HepG2 (cell line): ENCODE results near the gene TMEM185B. TPM values are rescaled to one million over a fixed set of nuclear protein-coding genes. Genes with fewer than 3 reads are reported as not detected.
A peak's percentile ranks its signal among the peaks of the same experiment; 100 is the strongest.

Experiments used
- BHLHE40 ChIP-seq: IDR thresholded peaks from 2 replicates; pipeline ENCODE4 v1.6.1; 2011; ENCODE audit warnings: low read length, improper control_type of control experiment
- CEBPG ChIP-seq: IDR thresholded peaks from 2 replicates; pipeline ENCODE4 v1.6.1; 2016
- EED ChIP-seq: sonication (generic); formaldehyde crosslinking; IDR thresholded peaks from 2 replicates; pipeline ENCODE4 v1.5.0; 2020; ENCODE audit warnings: mild to moderate bottlenecking, missing genetic modification reagents
- HNRNPH1 ChIP-seq: fragments of 200-400 bp; formaldehyde crosslinking; optimal IDR thresholded peaks from 2 replicates; pipeline ENCODE3; 2017; ENCODE audit warnings: mild to moderate bottlenecking, low read depth, low read length
- JARID2 ChIP-seq: sonication (generic); formaldehyde crosslinking; IDR thresholded peaks from 2 replicates; pipeline ENCODE4 v1.8.1; 2023; ENCODE audit warnings: missing genetic modification reagents, inconsistent platforms; ENCODE audit not compliant: insufficient replicate concordance
- NR2F6 ChIP-seq, 2 experiments: IDR thresholded peaks; 2 replicates each; pipeline ENCODE4 v1.6.1; 2016; ENCODE audit warnings: antibody characterized with exemption in 1 of 2, mild to moderate bottlenecking in 1 of 2
- RFXAP ChIP-seq: sonication (generic); formaldehyde crosslinking; IDR thresholded peaks from 2 replicates; pipeline ENCODE4 v1.4.0; 2020; ENCODE audit warnings: missing genetic modification reagents, borderline replicate concordance
- SAFB2 ChIP-seq: sonication (generic); formaldehyde crosslinking; IDR thresholded peaks from 2 replicates; pipeline ENCODE4 v1.5.1; 2020; ENCODE audit warnings: missing genetic modification reagents, low read depth, mild to moderate bottlenecking, borderline replicate concordance
- SMAD1 ChIP-seq: sonication (generic); formaldehyde crosslinking; IDR thresholded peaks from 2 replicates; pipeline ENCODE4 v1.4.0; 2020; ENCODE audit warnings: missing genetic modification reagents, low read depth, mild to moderate bottlenecking, borderline replicate concordance
- XBP1 ChIP-seq: sonication (generic); formaldehyde crosslinking; IDR thresholded peaks from 2 replicates; pipeline ENCODE4 v1.5.0; 2020; ENCODE audit warnings: missing genetic modification reagents
- ZFP82 ChIP-seq: sonication (generic); formaldehyde crosslinking; IDR thresholded peaks from 2 replicates; pipeline ENCODE4 v1.5.1; 2020; ENCODE audit warnings: mild to moderate bottlenecking, missing genetic modification reagents, borderline replicate concordance
- ZNF101 ChIP-seq: sonication (generic); formaldehyde crosslinking; IDR thresholded peaks from 2 replicates; pipeline ENCODE4 v1.4.0; 2020; ENCODE audit warnings: mild to moderate bottlenecking, low read depth, missing genetic modification reagents, borderline replicate concordance
- ZNF446 ChIP-seq: sonication (generic); formaldehyde crosslinking; IDR thresholded peaks from 2 replicates; pipeline ENCODE4 v1.5.0; 2020; ENCODE audit warnings: mild to moderate bottlenecking, missing genetic modification reagents
- ZNF562 ChIP-seq: sonication (generic); formaldehyde crosslinking; IDR thresholded peaks from 2 replicates; pipeline ENCODE4 v1.8.0; 2022; ENCODE audit warnings: missing genetic modification reagents, borderline replicate concordance
- polyA plus RNA-seq, 8 experiments: library from polyadenylated mRNA; depleted of rRNA in 3 of 8; stranded (reverse) in 7 of 8; unstranded in 1 of 8; fragments of >200 nt; fragmentation: Illumina TruSeq in 4 of 8; extraction: Trizol in 4 of 8; gene quantifications; 2 replicates each; pipeline versions ENCODE4 v1.2.1 to v1.2.3, GENCODE V29; 2011 to 2016; ENCODE audit warnings: low read depth in 4 of 8, missing spikeins in 1 of 8, mixed read lengths in 1 of 8; ENCODE audit not compliant: insufficient read depth in 1 of 8
- total RNA-seq, 5 experiments: library from RNA; depleted of rRNA; stranded (reverse); fragments of >200 nt; fragmentation: Illumina TruSeq; extraction: Trizol; gene quantifications; 2 replicates each; pipeline ENCODE4 v1.2.3, GENCODE V29; 2016; ENCODE audit warnings: low read depth in 1 of 5
- TF ChIP-seq, protein P1 (sequence below), 2 experiments: sonication (generic) in 1 of 2; formaldehyde crosslinking in 1 of 2; IDR thresholded peaks; 2 replicates each; pipeline versions ENCODE4 v1.6.1 to v1.9.0; 2014 to 2022; ENCODE audit warnings: antibody characterized with exemption in 1 of 2, borderline replicate concordance in 1 of 2, inconsistent platforms in 1 of 2, low read depth in 1 of 2, missing genetic modification reagents in 1 of 2
- TF ChIP-seq, protein P2 (sequence below): sonication (generic); formaldehyde crosslinking; IDR thresholded peaks from 2 replicates; pipeline ENCODE4 v1.4.0; 2020; ENCODE audit warnings: mild to moderate bottlenecking, missing genetic modification reagents, borderline replicate concordance
- TF ChIP-seq, protein P3 (sequence below): sonication (generic); formaldehyde crosslinking; IDR thresholded peaks from 2 replicates; pipeline ENCODE4 v1.5.1; 2020; ENCODE audit warnings: missing genetic modification reagents, mild to moderate bottlenecking, borderline replicate concordance

The TMEM185B gene
- total and polyA plus RNA-seq, 2 of the 13 experiments (the other 11 are each of a cell fraction or from before 2014, with no cell fraction given): 5.6 to 7.0 TPM

DNA sequence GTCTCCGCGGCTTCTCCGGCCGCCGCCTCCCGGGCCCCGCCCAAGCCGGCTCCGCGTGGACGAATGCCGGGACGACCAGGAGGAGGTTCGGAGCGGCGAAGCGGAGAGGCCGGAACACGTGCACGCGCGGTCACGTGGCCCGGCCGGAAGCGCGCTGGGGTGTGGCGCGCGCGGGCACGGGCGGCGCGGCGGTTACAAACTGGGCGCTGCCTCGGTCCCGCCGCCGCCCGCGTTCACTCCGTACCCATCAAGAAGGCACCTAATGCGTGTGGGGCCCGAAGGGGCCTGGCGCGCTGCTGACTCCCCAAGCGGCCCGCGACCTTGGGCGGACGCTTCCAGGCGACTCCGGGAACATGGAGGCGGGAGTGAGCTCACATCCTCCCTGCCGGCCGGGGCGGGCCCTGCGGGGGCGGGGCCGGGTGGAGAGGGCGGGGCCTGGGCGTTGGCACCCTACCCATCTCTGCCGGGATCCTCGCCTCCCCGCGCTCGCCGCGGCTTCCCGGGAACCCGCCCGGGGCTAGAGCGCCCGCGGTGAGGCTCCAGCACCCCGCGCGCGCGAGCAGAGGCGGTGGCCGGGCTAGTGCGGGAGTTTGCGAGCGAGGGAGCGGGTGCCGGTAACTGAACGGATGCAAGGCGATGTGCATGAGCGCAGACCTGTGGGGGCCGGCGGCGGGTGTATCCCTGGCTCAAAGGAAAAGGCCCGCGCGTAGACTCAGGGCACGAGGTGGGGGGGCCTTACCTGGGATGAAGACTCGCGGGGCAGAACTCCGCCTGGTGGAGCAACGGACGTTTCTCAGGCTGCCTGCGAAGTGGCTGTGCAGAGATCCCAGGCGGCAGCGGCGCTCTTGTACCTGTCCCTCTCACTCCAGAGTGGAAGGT, at the start of gene TMEM185B (continued):
- 0 out of 2 replicates have a peak, but pooled peaks have one; percentile 27 for TF ChIP-seq BHLHE40
- TF ChIP-seq ZNF101 (CRISPR knock-in tag): no peak
- TF ChIP-seq, protein P1, sequence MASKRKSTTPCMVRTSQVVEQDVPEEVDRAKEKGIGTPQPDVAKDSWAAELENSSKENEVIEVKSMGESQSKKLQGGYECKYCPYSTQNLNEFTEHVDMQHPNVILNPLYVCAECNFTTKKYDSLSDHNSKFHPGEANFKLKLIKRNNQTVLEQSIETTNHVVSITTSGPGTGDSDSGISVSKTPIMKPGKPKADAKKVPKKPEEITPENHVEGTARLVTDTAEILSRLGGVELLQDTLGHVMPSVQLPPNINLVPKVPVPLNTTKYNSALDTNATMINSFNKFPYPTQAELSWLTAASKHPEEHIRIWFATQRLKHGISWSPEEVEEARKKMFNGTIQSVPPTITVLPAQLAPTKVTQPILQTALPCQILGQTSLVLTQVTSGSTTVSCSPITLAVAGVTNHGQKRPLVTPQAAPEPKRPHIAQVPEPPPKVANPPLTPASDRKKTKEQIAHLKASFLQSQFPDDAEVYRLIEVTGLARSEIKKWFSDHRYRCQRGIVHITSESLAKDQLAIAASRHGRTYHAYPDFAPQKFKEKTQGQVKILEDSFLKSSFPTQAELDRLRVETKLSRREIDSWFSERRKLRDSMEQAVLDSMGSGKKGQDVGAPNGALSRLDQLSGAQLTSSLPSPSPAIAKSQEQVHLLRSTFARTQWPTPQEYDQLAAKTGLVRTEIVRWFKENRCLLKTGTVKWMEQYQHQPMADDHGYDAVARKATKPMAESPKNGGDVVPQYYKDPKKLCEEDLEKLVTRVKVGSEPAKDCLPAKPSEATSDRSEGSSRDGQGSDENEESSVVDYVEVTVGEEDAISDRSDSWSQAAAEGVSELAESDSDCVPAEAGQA (IDR thresholded peaks at IDR 0.05; ENCODE audit: low read depth): peak; percentile 62
- TF ChIP-seq, protein P1 (CRISPR knock-in tag; IDR thresholded peaks at IDR 0.05; ENCODE audit: borderline replicate concordance): no peak
- TF ChIP-seq HNRNPH1: no peak
- no peak for TF ChIP-seq XBP1
- no peak for TF ChIP-seq ZNF562 (CRISPR knock-in tag)
- no peak for TF ChIP-seq JARID2 (CRISPR knock-in tag)
- TF ChIP-seq, protein P2, sequence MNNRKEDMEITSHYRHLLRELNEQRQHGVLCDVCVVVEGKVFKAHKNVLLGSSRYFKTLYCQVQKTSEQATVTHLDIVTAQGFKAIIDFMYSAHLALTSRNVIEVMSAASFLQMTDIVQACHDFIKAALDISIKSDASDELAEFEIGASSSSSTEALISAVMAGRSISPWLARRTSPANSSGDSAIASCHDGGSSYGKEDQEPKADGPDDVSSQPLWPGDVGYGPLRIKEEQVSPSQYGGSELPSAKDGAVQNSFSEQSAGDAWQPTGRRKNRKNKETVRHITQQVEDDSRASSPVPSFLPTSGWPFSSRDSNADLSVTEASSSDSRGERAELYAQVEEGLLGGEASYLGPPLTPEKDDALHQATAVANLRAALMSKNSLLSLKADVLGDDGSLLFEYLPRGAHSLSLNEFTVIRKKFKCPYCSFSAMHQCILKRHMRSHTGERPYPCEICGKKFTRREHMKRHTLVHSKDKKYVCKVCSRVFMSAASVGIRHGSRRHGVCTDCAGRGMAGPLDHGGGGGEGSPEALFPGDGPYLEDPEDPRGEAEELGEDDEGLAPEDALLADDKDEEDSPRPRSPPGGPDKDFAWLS: no peak
- TF ChIP-seq NR2F6 (IDR thresholded peaks at IDR 0.05): no peak
- TF ChIP-seq NR2F6 (CRISPR knock-in tag; IDR thresholded peaks at IDR 0.05): no peak; the same call in 1 of the 2 replicates
- TF ChIP-seq CEBPG (CRISPR knock-in tag): no peak
- TF ChIP-seq SMAD1 (CRISPR knock-in tag): no peak
- no peak for TF ChIP-seq ZFP82 (CRISPR knock-in tag)
- TF ChIP-seq EED: peak; percentile 77; the same call in 1 of the 2 replicates
- TF ChIP-seq, protein P3, sequence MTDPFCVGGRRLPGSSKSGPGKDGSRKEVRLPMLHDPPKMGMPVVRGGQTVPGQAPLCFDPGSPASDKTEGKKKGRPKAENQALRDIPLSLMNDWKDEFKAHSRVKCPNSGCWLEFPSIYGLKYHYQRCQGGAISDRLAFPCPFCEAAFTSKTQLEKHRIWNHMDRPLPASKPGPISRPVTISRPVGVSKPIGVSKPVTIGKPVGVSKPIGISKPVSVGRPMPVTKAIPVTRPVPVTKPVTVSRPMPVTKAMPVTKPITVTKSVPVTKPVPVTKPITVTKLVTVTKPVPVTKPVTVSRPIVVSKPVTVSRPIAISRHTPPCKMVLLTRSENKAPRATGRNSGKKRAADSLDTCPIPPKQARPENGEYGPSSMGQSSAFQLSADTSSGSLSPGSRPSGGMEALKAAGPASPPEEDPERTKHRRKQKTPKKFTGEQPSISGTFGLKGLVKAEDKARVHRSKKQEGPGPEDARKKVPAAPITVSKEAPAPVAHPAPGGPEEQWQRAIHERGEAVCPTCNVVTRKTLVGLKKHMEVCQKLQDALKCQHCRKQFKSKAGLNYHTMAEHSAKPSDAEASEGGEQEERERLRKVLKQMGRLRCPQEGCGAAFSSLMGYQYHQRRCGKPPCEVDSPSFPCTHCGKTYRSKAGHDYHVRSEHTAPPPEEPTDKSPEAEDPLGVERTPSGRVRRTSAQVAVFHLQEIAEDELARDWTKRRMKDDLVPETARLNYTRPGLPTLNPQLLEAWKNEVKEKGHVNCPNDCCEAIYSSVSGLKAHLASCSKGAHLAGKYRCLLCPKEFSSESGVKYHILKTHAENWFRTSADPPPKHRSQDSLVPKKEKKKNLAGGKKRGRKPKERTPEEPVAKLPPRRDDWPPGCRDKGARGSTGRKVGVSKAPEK: no peak
- no peak for TF ChIP-seq ZNF446 (CRISPR knock-in tag)
- TF ChIP-seq SAFB2 (CRISPR knock-in tag): peak; percentile 85; the same call in 1 of the 2 replicates
- TF ChIP-seq RFXAP (CRISPR knock-in tag): no peak
